ENCODE measurements around the gene GFI1B. TPM values are rescaled to one million over a fixed set of nuclear protein-coding genes. Genes with fewer than 3 reads are reported as not detected.

GFI1B gene
- total and polyA plus RNA-seq, 10 of the 15 experiments (the other 5 are each of a cell fraction or from before 2014, with no cell fraction given): 0.04 to 0.11 (median 0.05) TPM; not detected in 7

- H4K20me1 ChIP-seq (ENCODE audit: control insufficient read depth, insufficient read depth): no peaks in the 10 kb centered on the region; the same call in 1 of the 2 replicates
- ChIA-PET SMC1A (ENCODE audit: uncharacterized antibody, unreplicated experiment) (interaction anchor here (6.9 kb wide), 1 partner anchor 12 kb away, joined by 31 read pairs; no protein-coding TSS in a partner anchor), CTCF (interaction anchor here (0.7 to 3.5 kb wide), 5 partner anchors 8 to 112 kb away, joined by 3 to 25 read pairs (median 4); no protein-coding TSS in a partner anchor), RAD21 (ENCODE audit: unreplicated experiment) (no interaction called here), POLR2A (no interaction called here)
- H3K4me3 ChIP-seq: no peak overlapping the region
- in situ Hi-C loops (cut with MboI) (no loop called here), intact Hi-C loops (cut with micrococcal nuclease; ENCODE audit: unreplicated experiment) (no loop called here)
- H3K4me2 ChIP-seq (ENCODE audit: control insufficient read depth, insufficient read depth): no peak overlapping the region
- peaks cover 48% of the 10 kb centered on the region for H3K79me2 ChIP-seq (ENCODE audit: control insufficient read depth, insufficient read depth, low read length)
- FAIRE-seq (no peak), ATAC-seq (no peak), DNase-seq (ENCODE audit: low read depth, low spot score) (no peak)
- no peak overlapping the region for H3K9ac ChIP-seq (ENCODE audit: control insufficient read depth, insufficient read depth, low read length)
- H3K9me3 ChIP-seq (replicated peaks; ENCODE audit: control insufficient read depth, insufficient read depth, low read length): no peaks in the 10 kb centered on the region
- no peak overlapping the region for H3K27ac ChIP-seq (ENCODE audit: control insufficient read depth, insufficient read depth)
- WGBS (ENCODE audit: insufficient coverage, insufficient replicate concordance, low lambda C conversion rate, missing lambda C conversion rate): 71% methylated on average over 6 of the region's 6 CpGs
- no TSS peak for BruUV-seq (replicated peaks)
- H2AFZ ChIP-seq (ENCODE audit: control insufficient read depth, low read depth, low read length): no peak overlapping the region
- peaks cover 6% of the 10 kb centered on the region for H3K4me1 ChIP-seq (ENCODE audit: control insufficient read depth, insufficient read depth, low read length)
- H3K36me3 ChIP-seq (ENCODE audit: control insufficient read depth in 2 of 2, insufficient read depth in 2 of 2, low read length in 1 of 2): peaks cover 0 to 6% of the 10 kb centered on the region in 2 experiments; a peak in 1 of 4 replicates
- no peaks in the 10 kb centered on the region for H3K27me3 ChIP-seq (replicated peaks in 1 of 2; ENCODE audit: control insufficient read depth in 2 of 2, insufficient read depth in 2 of 2, low read length in 1 of 2)
- TF ChIP-seq BCLAF1 (IDR thresholded peaks at IDR 0.05) (no peak), E4F1 (IDR thresholded peaks at IDR 0.05; ENCODE audit: borderline replicate concordance, partially characterized antibody) (no peak), CBX3 (IDR thresholded peaks at IDR 0.05; ENCODE audit: borderline replicate concordance, low read depth) (no peak), E2F8 (IDR thresholded peaks at IDR 0.05; ENCODE audit: low read depth, partially characterized antibody) (no peak), USF1 (IDR thresholded peaks at IDR 0.05; ENCODE audit: borderline replicate concordance, extremely low read length, insufficient read depth, low read depth, low read length) (no peak), ZBTB4 (CRISPR knock-in tag; IDR thresholded peaks at IDR 0.05) (no peak), RCOR1 (conservative IDR thresholded peaks at IDR 0.05; ENCODE audit: low read depth, low read length) (no peak), FOXM1 (IDR thresholded peaks at IDR 0.05; ENCODE audit: low read depth, low read length) (no peak), DPF2 (IDR thresholded peaks at IDR 0.05) (no peak), TAF1 (IDR thresholded peaks at IDR 0.05; ENCODE audit: borderline replicate concordance, low read depth, low read length) (no peak), CHD4 (IDR thresholded peaks at IDR 0.05) (no peak)
Measured at GRCh38 chr9:133035669-133036068, 57.2 kb downstream of the GFI1B start.

Data from GM12878 (cell line).